Spinal cord (tissue), 4 donors: ENCODE measurements around the gene MBD3L2. TPM values are rescaled to one million over a fixed set of nuclear protein-coding genes. Genes with fewer than 3 reads are reported as not detected.

Experiments
- polyA plus RNA-seq, 2 donors: library from polyadenylated mRNA; unstranded; fragments of 120-200 nt; gene quantifications; one replicate each; pipeline ENCODE4 v1.2.1, GENCODE V29; 2013; ENCODE audit not compliant: insufficient read length in 2 of 2
- total RNA-seq, 2 donors: library from RNA; depleted of rRNA in 1 of 2; stranded (reverse); fragments of 120-200 nt in 1 of 2; fragments of >200 nt in 1 of 2; gene quantifications; one replicate each; pipeline versions ENCODE4 v1.2.3 to v1.2.4, GENCODE V29; 2013 to 2014

MBD3L2 gene
- total and polyA plus RNA-seq, 4 donors, result not detected

Other genes starting within 250 kb of the MBD3L2 start
- gene ADGRE1, start 161.7 kb upstream of the MBD3L2 start, total RNA-seq, result 1 to 10 TPM in 1 of 2 donors, not detected in 1; 1.1 TPM
- under 1 TPM in 1 of 2 donors, not detected in 1; 0.11 TPM for gene ADGRE1, start 161.7 kb upstream of the MBD3L2 start, polyA plus RNA-seq
- gene MBD3L2B, start 27.9 kb upstream of the MBD3L2 start, total RNA-seq, result not detected
- gene MBD3L2B, start 27.9 kb upstream of the MBD3L2 start, polyA plus RNA-seq, result not detected
- gene MBD3L5, start 18.7 kb upstream of the MBD3L2 start, total RNA-seq, result not detected
- gene MBD3L5, start 18.7 kb upstream of the MBD3L2 start, polyA plus RNA-seq, result not detected
- not detected for gene MBD3L4, start 9.1 kb upstream of the MBD3L2 start, total RNA-seq
- gene MBD3L4, start 9.1 kb upstream of the MBD3L2 start, polyA plus RNA-seq, result not detected
- not detected for gene MBD3L3, start 9.4 kb downstream of the MBD3L2 start, total RNA-seq
- not detected for gene MBD3L3, start 9.4 kb downstream of the MBD3L2 start, polyA plus RNA-seq
- 10 to 100 TPM; 17.6 to 18.1 TPM for gene ZNF557, start 20.4 kb downstream of the MBD3L2 start, total RNA-seq
- gene ZNF557, start 20.4 kb downstream of the MBD3L2 start, polyA plus RNA-seq, result 1 to 10 TPM; 6.9 to 8.9 TPM
- 10 to 100 TPM; 42.5 to 47.7 TPM for gene INSR, start 245.1 kb downstream of the MBD3L2 start, total RNA-seq
- gene INSR, start 245.1 kb downstream of the MBD3L2 start, polyA plus RNA-seq, result 10 to 100 TPM; 15.3 to 23.9 TPM